GM21723 (cell line): Measurements from ENCODE around the gene SNX10.
"Not testable (repeated sequence)": the region's sequence is repeated elsewhere in the genome, so short reads cannot be mapped to it uniquely, and the experiment has no call there.

Experiments used
- ATAC-seq: cut with Tn5 transposase; IDR thresholded peaks from one replicate; pipeline ENCODE4 v1.9.1; 2021; ENCODE audit warnings: mild to moderate bottlenecking, moderate library complexity; ENCODE audit not compliant: unreplicated experiment

The SNX10 gene, protein sequence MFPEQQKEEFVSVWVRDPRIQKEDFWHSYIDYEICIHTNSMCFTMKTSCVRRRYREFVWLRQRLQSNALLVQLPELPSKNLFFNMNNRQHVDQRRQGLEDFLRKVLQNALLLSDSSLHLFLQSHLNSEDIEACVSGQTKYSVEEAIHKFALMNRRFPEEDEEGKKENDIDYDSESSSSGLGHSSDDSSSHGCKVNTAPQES

DNA sequence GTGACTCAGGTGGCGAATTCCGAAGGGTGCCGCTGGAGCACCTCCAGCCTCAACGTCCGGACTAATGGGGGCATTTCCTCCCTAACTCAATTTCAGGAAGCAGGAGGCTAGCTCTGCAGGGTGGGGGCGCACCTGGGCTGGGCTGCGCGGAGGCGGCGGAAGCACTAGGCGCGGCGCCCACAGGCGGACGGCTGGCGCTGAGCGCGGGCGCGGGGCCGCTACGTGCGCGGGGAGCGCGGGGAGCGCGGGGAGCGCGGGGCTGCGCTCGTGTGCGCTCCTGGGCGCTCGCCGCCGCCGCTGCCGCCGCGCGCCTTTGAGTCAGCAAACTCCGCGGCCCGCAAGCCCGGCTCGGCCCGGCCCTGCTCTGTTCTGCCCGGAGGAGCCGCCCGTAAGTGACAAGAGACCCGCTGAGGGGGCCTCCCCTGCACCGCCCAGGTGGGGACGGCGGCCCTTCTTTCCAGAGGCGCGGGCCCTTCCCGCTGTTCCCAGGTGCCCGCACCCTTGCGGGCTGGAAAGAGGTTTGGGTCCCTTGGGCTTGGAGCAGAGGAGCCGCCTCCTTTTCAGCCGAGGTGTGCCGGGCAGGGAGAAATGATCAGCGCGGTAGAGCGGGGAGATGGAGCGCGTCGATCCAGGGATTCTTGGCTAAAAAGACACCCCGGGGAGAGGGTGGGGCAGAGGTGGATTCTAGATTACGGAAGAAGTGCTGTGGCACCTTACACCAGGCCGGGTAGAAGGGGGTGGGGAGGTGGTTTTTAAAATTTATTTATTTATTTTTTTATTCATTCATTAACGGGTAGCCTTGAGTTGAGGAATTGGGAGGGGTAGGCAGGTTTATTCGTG, at the start of gene SNX10:
Gene SNX10 (plus strand): TSS at position 164 of the 840 bp plus-strand sequence. CDS start 54,581 bp downstream, outside the sequence.
- ATAC-seq: peak; percentile 77

DNA sequence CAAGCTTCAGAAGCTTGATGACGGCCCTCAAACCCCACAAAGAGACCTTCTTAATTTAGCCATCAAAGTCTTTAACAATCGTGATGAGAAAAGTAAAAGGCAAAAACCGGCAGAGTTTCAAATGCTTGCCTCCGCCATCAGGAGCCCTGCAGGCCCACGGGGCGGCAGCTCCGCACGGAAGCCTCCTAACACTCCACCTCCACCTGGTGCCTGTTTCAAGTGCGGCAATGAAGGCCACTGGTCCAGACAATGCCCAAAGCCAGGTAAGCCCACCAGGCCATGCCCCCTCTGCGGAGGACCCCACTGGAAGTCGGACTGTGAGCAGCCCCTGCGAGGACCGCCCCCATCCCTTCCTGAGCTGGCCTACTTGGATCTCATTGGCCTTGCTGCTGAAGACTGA, 46.5 kb upstream of the SNX10 start:
- ATAC-seq: no peak

DNA sequence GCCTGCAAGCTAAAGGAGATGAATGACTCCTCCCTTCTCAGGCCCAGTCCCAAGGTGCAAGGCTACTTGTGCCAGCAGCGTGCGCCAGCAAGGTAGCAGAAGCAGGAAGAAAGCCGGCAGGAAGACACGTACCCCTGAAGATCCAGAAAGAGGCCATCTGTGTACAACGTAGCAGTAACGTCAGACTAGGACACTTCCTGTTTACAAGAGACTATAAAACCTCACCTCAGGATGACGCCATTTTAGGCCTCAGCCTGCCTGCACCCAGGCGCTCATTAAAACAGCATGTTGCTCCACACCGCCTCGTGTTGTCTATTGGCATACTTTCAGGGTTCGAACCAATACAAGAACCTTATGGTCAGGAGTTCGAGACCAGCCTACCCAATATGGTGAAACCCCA, 41.4 kb upstream of the SNX10 start:
- no peak for ATAC-seq

DNA sequence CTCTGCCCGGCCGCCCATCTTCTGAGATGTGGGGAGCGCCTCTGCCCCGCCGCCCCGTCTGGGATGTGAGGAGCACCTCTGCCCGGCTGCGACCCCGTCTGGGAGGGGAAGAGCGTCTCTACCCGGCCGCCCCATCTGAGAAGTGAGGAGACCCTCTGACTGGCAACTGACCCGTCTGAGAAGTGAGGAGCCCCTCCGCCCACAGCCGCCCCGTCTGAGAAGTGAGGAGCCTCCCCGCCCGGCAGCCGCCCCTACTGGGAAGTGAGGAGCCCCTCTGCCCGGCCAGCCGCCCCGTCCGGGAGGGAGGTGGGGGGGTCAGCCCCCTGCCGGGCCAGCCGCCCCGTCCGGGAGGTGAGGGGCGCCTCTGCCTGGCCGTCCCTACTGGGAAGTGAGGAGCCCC, 29.8 kb upstream of the SNX10 start:
- ATAC-seq: not testable (repeated sequence)

DNA sequence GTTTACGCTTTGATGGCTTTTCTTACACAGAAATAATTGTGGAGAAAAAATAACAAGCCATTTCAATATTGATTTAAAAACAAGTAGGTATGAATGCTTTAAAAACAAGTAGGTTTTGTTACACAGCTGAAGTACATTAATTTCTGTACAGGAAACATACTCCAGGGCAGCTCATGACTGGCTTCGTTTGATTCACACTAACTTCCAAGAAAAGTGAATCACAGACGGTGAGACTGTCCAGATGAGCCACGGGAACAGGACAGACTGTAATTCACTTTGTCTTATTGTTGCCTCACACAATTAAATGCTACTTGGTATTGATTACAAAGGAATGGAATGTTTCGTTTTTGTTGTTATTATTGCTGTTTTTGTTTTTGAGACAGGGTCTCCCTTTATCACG, 26.6 kb upstream of the SNX10 start:
- ATAC-seq: no peak

DNA sequence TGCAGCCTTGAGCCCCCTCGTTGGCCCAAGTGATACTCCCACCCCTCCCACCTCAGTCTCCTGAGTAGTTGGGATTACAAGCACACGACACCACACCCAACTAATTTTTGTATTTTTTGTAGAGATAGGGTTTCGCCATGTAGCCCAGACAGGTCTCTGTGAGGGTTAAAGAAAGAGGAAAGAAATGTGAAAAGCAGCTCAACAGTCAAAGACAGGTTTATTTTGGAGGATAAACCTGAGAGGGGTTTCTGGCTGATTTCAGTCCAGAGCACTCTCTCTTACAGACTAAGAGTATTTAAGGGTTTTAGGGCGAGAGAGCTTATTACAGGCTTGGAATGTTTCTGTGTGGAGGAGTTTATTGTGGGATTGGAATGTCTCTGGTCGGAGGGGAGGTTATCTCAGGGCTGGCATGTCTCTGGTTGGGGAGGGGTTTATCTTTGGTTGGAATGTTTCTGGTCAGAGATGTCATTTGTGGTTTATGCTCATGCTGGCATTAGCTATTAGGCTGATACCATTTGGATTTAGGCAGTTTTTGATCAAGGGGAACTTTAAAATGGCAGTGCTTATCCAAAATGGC, 26.1 kb upstream of the SNX10 start:
- ATAC-seq: no peak

DNA sequence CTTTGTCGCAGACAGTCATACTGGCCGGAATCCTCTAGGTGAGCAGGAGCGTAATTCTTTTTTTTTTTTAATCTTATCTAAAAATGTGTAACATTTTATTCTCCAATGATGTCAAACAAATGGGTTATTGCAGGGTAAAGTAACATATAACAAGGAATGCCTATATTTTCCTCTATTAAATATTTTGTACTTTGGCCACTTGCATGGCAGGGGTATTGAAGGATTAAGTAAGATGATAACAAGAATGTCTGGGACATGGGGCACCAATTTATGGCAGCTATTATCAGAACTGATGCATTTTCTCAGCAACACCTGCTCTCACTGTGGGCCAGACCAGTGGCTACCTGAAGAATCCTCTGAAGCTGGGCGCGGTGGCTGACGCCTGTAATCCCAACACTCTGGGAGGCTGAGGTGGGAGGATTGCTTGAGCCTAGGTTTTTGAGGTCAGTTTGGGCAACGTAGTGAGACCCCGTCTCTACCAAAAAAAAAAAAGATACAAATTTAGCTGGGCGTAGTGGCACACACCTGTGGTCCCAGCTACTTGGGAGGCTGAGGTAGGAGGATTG, 24.0 kb upstream of the SNX10 start:
- ATAC-seq: no peak

DNA sequence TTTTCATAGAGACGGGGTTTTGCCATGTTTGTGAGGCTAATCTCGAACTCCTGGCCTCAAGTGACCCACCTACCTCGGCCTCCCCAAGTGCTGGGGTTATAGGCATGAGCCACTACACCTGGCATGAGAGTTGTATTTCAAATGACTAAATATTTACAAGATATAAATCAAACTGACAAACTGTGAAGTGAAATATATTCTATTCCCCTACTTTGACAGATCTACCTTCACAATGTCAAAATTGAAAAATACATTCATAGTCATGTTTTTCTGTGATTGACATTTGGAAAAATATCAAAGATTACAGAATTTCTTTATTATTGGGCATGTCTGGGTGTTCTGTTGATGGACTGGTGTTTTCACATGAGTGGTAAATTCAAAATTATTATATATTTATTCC, 16.4 kb upstream of the SNX10 start:
- ATAC-seq: no peak

DNA sequence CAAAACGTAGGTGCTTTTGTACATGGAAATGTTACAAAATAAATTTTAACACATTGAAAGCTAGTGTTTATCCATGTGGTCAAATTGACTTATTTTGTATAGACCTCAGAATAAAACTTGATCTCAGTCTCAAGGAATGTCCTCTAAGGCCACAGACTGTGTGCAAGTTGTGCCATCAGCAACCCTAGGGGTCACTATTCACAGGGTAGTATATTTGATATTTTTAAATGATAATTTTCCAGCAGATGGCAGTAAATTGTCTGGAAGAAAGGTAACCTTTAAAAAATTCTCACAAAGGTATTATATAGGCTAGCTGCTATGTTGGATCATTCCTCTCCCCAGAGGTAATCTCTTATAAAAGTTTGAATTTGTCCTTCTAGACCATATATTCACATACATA, 12.9 kb upstream of the SNX10 start:
- ATAC-seq: no peak

DNA sequence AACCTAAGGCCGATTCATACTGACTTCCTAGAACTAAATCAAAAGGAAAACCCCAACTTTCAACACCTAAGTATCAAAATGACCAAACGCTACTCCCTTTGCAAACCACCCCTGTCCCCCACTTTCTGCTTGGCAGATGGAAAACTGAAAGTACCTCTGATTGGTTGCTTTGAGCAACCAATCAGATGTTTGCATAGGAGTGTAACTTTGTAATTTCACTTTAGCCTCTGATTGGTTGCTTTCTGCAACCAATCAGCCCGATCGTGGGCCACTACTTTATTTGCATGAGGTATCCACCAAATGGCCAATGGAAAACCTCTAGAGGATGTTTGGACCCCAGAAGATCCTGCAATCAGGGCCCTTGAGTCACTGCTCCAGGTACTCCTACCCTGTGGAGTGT, 12.3 kb upstream of the SNX10 start:
- ATAC-seq: no peak

DNA sequence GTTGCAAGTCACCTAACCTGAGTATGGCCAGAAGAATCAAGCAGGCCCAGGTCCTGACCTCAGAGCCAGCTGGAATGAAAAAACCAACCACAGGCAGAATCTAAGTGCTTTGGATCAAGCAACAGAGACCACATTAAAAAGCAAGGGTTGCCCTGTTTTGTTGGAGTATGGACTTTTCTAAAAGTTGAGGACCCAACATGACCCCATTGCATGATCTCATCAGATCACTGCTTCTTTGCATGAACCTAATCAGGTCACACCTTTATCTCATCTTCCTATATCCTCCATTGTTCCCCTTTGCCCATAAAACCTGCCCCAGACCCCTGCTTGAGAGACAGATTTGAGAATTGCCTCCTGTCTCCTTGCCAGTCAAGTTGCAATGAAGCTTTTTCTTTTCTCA, 11.6 kb upstream of the SNX10 start:
- ATAC-seq: no peak

DNA sequence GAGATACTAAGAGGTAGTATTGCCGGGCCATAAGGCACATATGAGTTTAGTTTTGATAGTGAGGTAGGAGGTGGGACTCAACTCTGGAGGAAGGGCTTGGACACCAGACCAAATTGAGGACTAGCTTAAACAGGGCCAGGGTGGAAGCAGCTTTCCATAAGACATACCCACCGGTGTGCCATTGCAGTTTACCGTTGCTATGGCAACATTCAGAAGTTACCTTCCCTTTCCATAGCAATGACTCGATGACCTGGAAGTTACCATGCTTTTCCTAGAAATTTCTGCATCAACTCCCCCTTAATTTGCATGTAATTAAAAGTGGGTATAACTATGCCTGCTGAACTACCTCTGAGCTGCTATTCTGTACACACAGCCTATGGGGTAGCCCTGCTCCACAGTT, 10.9 kb upstream of the SNX10 start:
- ATAC-seq: no peak

DNA sequence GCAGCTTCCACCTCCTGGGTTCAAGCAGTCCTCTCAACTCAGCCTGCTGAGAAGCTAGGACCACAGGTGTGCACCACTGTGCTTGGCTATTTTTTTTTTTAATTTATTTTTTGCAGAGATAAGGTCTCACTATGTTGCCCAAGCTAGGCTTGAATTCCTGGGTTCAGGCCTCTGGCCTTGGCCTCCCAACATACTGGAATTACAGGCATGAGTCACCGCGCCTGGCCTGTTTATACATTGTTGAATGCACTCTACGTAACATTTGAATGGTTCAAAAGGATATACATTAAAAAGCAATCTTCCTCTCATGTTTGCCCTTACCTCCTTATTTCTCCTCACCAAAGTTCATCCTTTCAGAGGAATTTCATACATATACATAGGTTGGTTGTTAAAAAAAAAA, 7.2 kb upstream of the SNX10 start:
- no peak for ATAC-seq

DNA sequence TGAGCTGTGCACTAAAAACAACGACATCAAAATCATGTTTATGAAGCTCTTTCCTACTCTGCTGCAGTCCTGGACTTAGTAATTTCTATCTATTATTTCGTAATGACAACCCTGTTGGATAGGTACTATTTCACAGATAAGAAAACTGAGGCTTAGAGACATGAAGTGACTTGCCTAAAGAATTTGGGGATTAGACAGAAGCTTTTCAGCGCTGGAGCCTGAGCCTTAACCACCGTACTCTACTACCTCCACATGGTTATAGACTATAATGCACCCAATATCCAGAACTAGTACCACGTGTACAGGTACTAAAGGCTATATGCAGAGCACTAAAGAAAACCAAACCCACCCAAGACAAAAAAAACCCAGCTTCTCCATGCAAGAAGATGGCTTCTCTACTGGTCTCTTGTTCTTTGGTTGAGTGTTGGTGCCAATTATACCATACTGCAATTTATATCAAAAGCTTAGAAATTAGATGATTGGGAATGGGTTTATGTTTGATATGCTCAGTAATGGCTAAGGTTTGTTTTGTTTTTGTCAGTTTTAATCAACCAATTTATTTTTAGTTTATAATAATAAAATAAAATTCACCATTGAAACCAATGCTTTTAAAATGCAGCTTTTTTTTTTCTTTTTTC, 6.5 kb upstream of the SNX10 start:
- ATAC-seq: no peak

DNA sequence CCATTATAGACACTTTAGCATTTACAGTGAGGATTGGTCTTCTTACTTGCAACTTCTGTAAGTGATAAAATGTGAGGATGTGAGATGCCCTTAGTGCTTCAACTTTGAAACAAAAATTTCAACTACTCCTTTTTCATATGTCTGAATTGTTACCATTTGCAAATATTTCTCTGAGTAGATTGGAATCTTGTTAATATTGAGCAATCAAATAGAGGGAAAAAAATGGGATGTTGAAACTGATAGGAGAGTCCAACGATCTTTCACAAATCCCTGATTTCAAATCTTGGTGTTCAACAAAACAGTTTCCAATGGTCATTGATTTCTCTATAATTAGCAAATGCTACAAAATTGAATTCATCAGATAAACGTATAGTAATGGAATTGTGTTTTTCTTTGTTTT, 5.5 kb upstream of the SNX10 start:
- no peak for ATAC-seq

DNA sequence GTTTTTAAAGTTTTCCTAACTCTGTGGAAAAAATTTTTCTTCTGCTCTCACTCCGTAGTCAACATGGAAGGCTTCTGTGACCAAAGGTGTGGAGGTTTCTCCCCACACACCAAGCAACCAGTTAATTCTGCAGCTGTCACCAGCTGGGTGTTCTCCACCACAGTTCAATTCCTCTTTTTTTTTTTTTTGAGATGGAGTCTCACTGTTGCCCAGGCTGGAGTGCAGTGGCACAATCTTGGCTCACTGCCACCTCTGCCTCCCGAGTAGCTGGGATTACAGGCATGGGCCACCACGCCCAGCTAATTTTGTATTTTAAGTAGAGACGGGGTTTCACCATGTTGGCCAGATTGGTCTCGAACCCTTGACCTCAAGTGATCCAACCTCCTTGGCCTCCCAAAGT, 3.5 kb upstream of the SNX10 start:
- ATAC-seq: not testable (repeated sequence)

DNA sequence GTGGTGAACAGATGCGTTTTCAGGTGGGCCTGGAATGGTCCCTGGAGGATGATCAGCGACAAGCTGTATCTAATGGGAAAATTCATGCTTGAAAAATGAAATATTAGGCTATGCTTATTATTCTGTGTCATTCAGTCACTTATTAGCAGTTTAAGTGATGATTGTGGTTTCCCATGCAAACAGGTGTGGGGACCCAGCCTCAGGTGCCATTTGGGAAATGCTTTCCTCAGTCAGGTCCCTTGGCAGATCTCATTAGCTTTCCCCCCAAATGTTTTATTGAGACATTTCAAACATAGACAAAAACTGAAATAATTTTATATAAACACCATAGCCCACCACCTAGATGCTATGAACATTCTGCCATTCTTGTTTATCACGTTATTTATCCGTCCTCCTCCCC, 411 bp upstream of the SNX10 start:
- ATAC-seq: no peak

DNA sequence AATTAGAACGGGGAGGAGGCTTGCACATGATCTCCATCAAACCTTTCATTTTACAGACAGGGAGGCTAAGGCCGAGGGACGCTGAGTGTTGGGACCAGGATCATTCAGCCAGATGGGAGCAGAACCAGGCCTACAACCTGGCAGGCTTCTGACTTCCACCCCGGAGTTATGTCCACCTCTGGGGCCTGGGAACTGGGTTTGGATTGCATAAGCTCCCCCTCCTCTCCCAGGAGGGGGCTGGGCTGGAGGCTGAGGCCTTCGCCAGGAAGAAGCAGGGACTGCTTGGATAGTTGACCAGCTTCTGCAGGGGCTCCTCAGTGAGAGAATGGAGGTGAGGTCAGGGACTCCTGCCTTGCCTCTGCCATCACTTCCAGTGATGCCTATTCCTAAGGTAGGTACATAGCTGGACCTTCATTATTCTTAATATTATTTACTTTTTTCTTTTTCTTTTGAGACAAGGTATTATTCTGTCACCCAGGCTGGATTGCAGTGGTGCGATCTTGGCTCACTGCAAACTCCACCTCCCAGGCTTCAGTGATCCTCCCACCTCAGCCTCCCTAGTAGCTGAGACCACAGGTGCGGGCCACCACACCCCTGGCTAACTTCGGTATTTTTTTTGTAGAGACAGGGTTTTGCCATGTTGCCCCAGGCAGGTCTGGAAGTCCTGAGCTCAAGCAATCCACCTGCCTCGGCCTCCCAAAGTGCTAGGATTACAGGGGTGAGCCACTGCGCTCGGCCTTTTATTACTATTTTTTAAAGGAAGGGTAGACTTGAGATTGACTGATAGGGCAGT, 1.3 kb downstream of the SNX10 start:
- ATAC-seq: no peak

DNA sequence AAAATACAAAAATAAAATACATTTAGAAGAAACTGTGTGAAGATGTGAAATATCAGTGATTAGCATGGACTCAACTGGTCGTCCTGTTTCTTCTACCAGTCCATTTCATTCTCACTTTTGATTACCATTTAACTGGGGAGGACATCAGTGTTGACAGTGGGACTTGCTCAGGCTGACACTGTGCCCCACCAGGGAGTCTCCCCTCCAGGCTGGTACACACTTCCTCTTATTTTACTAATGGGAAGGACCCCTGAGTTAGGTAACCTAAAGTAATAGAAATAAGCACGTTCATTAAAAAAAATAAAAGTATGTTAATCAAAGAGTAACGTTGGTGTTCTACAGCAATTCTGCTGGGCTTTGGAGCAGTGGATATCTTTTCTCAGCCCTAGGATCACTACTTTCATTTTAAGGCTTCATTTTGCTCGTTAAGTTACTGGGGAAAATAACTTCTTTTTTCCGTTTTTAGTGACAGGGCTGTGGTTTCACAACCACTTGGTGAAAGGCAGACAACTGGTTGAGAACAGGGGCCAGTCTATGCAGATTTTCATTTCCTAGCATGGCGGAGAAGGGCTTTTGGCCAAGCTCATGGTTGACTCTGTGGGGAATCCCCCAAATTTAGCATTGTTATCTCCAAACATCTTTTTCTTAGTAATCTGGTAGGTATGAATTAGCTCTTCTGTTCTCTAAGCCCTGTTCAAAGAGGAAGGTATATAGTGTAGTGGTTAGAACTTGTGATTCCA, 2.1 kb downstream of the SNX10 start:
- ATAC-seq: peak; percentile 78

DNA sequence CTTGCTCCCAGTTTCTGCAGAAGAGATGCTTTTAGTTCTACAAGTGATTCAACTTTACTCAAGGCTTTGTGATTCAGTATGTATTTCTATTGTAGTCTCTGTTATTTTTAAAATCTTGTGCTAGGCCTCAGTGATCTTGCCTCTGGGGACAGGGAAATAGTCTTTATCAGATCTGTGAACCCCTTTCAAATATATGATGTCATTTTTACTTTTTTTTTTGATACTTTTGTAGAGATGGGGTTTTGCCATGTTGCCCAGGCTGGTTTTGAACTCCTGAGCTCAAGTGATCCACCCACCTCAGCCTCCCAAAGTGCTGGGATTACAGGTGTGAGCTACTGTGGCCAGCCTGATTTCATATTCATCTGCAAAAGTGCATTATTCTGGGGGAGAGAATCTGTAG, 3.4 kb downstream of the SNX10 start:
- ATAC-seq: no peak
